GM19099 (cell line): ENCODE measurements around the gene MXRA7.

Experiments used
- POLR2A ChIP-seq: IDR thresholded peaks from 3 replicates; pipeline ENCODE4 v1.6.1; 2011; ENCODE audit warnings: low read depth; ENCODE audit not compliant: insufficient read length; ENCODE audit errors: extremely low read depth

MXRA7 gene

DNA sequence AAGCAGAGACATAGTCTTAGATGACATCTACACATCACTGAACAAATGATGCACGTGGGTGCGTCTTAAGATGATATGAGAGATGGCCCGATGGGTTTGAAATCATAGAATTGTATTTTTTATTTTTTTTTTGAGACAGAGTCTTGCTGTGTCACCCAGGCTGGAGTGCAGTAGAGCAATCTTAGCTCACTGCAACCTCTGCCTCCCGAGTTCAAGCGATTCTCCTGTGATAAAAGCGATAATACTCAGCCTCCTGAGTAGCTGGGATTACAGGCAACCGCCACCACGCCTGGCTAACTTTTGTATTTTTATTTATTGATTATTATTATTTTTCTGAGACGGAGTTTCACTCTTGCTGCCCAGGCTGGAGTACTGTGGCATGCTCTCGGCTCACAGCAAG lies 72.5 kb downstream of the MXRA7 start:
- TF ChIP-seq POLR2A: no peak

DNA sequence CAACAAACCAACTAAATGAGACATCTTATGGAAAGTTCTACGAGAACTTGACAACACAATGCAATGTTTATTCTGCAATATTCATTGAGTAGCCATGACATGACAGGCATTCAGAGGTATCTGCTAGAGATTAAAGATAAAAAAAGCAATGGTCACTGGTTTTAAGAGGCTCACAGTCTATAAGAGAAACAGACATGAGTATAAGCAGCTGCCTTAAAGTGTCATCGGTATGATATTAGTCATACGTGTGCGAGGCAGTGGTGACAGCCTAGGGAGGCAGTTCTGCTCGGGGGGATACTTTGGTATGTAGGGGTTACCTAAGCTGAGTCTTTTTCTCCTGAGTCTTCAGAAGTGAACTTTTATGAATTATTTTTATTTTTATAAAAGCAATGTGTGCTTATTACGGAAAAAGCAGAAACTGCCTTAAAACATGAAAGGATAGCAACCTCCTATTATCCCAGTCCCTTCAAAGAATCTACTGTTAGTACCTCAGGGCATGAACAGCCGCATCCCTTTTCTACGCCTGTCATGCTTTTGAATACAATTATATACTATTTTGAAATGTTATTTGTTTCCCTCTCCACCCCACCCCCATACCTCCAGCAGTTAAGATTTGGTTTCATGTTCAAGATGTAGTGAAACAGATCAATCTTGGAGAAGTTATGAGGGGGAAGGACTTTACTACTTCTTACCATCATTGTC lies 75.0 kb downstream of the MXRA7 start:
- no peak for TF ChIP-seq POLR2A

DNA sequence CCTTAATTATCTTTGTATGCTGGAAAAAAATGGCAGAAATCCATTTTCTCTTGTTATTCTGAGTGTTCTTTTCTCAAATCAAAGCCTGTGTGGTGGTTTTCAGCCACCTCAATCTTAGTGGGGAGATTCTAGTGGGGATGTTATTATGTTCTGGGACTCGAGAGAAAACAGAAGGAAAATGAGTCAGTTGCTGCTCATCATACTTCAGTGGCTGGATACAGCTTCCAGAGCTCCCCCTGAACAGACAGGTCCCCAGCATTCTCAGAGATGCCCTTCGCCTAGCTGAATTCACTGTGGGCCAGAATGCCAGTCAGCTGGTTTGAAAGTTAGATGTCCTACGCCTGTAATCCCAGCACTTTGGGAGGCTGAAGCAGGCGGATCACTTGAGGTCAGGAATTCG lies 75.7 kb downstream of the MXRA7 start:
- TF ChIP-seq POLR2A: no peak

DNA sequence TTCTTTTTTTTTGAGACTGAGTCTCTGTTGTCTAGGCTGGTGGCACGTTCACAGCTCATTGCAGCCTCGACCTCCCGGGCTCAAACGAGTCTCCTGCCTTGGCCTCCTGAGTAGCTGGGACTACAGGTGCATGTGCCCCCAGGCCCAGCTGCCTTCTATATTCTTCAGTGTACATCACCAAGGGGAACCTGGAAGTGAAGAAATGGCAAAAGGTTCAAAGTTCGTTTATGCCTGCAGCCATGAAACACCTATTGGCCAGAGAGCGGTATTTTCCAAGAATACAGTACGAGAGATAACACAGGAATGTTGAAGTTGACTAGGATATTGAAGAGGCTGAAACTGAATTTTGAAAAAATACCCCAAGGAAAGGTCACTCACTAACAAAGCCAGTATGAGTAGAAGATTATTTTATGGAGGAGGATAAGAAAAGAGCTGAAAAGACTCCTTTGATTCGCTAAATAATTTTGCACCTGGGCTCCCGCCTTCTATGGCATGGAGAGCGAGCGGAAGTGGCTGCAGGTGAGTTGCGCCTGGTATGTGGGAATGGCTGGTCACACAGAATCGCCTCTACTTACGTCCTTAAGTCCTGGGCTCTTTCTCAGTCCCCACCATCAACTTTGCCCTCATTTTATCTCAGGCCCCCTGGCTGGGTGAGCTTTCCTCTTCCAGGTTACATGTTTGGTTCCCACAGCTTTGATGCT lies 77.0 kb downstream of the MXRA7 start:
- TF ChIP-seq POLR2A: no peak

DNA sequence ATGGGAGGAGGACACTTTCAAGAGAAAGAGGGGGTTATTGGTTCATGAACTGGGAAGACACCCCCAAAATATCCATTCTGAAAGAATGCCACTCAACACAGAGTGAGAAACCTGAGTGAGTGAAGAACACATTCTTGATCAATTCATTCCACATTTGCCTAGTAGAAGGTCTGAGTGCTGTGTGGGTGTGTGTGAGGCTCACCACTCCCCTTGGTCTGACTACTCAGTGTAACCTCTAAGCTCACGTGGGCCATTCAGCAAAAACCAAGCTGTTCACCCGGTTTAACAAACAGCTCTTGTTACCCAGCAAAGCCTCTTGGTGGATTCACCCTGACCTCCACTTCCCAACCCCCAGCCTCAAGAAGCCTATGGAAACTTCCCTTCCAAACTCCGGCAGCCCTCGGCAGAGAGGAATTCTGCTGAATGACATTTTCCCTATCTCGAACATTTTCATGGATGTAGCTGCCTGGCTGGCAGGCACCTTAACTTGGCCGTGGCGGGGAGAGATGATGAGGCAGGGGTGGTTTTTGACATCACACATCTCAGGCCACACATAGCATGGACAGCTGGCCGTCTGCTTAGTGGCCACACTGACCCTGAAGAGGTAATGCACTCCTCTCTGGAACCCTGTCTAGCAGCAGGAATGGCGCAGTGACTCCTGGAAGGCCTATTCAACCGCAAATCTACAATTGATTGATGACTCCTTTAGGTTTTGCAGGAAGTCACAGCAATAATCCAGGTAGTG lies 78.8 kb downstream of the MXRA7 start:
- TF ChIP-seq POLR2A: no peak

DNA sequence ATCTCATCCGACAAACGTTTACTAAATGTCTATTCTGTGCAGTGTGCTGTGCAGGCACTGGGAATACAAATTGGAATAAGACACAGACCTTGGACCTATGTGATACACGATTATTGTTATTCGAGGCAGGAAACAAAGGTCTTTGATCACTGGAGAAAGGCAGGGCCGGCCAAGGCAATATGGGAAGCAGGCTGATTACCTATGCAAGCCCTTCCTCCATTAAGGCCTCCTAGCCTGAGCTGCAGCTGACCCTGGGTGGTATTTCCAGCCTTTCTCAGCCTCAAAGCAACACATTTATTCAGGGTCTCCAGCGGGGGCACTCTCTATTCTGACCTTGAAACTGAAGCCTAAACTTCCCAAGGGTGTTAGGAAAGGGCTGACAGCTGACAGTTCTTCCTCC lies 80.6 kb downstream of the MXRA7 start:
- TF ChIP-seq POLR2A: no peak
